GM12873 (cell line): ENCODE data around the gene GNRHR.

ENCODE experiments used
- TF ChIP-seq, protein P1 (sequence below): IDR thresholded peaks from 2 replicates; pipeline ENCODE4 v1.5.1; 2012; ENCODE audit warnings: low read depth, mild to moderate bottlenecking, moderate library complexity, low read length, control low read depth; ENCODE audit not compliant: insufficient read depth; ENCODE audit errors: missing control alignments

The GNRHR gene

GRCh38 chr4:67696061-67696460 is 58.1 kb downstream of the GNRHR start:
- TF ChIP-seq, protein P1, sequence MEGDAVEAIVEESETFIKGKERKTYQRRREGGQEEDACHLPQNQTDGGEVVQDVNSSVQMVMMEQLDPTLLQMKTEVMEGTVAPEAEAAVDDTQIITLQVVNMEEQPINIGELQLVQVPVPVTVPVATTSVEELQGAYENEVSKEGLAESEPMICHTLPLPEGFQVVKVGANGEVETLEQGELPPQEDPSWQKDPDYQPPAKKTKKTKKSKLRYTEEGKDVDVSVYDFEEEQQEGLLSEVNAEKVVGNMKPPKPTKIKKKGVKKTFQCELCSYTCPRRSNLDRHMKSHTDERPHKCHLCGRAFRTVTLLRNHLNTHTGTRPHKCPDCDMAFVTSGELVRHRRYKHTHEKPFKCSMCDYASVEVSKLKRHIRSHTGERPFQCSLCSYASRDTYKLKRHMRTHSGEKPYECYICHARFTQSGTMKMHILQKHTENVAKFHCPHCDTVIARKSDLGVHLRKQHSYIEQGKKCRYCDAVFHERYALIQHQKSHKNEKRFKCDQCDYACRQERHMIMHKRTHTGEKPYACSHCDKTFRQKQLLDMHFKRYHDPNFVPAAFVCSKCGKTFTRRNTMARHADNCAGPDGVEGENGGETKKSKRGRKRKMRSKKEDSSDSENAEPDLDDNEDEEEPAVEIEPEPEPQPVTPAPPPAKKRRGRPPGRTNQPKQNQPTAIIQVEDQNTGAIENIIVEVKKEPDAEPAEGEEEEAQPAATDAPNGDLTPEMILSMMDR, result no peak

GRCh38 chr4:67694662-67695061 is 59.5 kb downstream of the GNRHR start:
- TF ChIP-seq, protein P1, result no peak

DNA sequence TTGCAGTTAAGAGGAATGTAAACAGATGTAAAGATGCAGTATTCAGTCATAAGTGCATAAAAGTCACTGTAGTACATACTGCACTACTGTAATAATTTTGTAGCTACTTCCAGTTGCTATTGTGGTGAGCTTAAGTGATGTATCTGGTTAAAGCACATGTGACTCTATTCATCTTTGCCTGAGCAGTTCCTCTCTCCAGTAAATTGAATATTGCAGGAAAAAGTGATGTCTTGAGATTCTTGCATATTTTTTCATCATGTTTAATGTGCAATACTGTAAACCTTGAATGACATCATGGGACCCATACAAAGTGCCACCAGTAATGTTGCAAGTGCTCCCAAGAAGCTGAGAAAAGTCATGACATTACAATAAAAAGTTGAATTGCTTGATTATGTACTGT is 62.9 kb downstream of the GNRHR start:
- TF ChIP-seq, protein P1, result no peak
